HTERT RPE-1 (cell line): ENCODE data around the gene RINL.

Experiments used
- in situ Hi-C: fragments of 300-500 bp; cut with MboI; formaldehyde crosslinking; loops from 4 replicates; pipeline ENCODE4 v1.14.3; 2020; ENCODE audit warnings: low sequenced_read_pairs

RINL gene

DNA sequence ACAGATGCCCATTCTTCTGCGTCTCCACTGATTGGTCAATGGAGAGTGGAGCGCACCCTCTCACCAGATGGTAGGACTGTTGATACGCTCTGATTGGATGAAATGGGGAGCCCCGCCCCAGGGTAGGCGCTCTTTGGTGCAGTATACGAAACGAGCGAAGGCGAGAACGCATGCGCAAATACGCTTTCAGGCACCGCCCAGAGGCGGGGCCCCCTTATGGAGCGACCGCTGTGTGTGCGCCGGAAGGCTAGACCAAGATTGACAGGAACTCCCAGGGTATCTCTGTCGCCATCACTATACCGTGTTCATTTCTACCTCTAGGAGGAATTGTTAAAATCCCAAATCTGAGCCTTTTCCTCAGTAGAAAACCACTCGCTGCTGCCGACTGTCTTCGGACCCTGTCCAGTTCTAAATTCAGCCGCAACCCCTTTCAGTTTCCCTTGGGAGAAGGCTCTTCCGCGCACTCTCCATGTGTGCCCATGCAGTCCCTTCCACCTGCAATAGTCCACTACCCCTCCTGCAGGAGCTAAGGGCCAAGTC is 27.6 kb downstream of the RINL start:
- in situ Hi-C loops, result no loop called here

DNA sequence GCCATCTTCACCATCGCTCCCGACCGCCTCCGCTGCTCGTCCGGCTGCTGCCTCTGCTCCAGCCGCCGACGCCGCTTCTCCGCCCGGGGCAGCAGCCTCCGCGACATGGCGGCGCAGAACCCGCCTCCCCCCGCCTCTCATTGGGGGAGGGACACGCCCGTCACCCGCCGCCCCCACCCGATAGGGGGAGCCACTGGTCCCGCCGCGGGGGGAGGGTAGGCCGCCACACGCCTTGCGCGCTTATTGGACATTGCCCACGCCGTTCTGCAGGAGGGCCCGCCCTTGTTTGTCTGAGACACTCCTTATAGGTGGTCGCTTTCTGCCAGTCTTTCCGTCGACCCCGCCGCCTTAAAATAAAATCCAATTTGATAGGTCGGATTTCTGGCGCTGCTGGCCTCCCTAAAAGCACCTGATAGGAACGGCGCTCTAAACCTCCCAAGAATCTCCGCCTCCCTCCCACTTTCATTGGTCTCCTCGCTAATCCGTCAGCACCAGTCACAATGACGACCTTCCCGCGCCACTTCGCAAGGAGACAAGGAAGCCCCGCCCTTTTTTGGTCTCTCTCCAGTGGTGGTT is 28.1 kb downstream of the RINL start, which contains the start of gene HNRNPL:
TSS of gene HNRNPL (minus strand) at position 127 of the 576 bp plus-strand sequence. CDS start at position 107, 20 bp downstream.
- in situ Hi-C loops, result no loop called here

DNA sequence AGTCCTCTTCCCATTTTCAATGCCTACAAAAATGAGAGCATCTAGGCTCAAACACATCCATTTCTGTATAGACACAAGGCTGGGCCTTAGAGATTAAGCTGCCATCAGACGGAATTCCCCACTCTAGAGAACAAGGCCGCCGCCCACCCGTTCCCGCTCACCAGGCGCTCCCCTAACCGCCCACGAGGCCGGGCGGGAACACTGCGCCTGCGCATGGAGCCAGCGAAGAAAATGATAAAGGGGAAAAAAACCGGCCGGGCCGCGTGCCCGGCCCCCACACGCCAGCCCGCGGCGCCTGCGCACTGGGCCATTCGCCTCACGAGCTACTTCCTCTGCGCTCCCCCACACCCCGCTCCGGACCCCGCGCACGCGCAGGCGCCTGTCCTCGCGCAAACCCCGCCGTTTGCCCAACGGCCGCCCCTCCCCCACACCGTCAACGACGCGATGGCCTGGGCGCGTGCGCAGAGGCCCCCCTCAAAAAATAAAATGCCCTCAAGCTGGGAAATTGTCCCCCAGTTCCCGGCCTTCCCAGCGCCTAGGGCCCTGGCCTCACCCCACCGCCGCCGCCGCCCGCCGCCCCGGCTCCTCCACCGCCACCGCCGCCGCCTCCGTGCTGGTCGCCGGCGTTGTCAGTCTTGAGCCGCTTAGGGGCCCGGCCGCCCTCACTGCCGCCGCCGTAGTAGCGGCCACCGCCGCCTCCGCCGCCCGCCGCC is 28.8 kb downstream of the RINL start:
- in situ Hi-C loops, result no loop called here

DNA sequence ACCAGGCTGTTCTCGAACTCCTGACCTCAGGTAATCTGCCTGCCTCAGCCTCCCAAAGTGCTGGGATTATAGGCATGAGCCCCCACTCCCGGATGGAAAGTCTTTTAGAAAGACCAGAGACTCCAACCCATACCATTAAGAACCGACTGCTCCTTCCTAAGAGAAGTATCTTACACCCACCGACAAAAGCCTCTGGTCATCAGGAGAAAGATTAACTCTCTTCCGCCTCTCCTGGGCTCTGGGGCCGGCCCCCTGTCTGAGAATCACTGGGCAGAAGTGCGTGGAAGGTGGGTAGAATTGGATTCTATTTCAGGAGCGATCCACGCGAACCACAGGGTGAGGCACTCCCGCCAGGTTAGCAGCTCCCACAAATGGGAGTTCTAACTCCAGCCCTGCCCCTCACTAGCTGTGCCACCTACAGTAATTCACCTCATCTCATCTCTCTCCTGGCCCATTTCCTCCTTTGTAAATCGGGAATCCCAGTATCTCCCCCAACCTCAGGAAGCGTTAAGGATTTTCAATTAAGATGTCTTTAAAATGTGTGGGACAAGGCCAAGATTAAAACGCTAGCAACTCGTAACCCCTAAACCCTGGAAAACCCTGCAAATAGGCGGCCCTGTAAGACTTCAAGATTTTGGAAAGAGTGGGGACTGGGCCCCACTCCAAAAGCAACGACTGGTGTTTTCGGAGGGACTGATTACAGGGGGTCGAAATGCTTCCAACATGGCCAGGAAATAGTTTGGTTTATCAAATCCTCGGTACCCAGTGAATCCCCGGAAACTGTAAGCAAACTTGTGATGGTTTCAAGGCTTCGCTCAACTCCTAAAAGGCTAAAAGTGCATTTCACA is 29.6 kb downstream of the RINL start:
- in situ Hi-C loops, result no loop called here

DNA sequence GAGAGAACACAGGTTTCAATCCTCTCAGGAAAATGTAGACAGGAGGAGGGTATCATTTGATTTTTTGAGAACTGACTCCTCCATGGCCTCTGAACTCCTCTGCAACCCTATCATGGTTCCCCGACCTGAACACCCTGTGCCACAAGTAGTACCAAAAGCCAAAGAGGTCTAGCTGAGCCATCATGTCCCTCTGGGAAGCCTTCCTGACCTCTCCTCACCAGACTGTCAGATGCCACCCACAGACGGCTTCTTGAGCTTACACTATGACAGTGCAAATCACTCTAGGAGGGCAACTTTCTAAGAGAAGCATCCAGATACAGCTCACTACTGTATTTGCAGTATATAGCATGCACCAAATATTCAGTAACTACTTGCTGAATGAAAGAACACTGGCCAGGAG is 32.0 kb downstream of the RINL start:
- in situ Hi-C loops, result no loop called here

DNA sequence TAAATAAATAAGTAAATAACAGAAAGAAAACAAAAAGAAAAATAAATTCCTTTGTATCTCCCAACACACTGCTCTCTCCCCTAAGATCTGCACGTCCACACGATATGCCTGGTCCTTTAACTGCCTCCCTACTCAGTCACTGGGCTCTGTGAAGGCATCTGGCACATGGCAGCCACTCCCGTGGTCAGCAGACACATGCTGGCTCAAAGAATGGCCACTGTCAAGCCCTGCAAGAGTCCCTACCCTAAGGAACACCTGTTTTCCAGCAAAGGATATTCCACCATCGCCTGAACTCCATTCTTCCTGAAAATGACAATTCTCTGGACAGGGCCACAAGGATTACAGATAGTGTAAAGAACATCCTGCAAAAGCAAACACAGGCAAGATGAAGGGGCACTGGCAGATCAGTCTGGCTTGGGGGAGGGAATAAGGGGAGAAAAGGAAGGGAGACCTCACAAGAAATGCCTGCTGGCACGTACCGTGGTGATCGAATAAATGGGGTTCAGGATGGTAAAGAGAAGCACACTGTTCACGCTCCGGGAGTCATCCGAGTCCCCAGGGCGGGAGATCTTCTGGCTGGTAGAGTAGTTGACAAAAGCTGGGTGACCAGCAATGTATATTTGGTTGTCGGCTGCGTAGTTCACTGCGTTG is 32.6 kb downstream of the RINL start:
- in situ Hi-C loops, result no loop called here

DNA sequence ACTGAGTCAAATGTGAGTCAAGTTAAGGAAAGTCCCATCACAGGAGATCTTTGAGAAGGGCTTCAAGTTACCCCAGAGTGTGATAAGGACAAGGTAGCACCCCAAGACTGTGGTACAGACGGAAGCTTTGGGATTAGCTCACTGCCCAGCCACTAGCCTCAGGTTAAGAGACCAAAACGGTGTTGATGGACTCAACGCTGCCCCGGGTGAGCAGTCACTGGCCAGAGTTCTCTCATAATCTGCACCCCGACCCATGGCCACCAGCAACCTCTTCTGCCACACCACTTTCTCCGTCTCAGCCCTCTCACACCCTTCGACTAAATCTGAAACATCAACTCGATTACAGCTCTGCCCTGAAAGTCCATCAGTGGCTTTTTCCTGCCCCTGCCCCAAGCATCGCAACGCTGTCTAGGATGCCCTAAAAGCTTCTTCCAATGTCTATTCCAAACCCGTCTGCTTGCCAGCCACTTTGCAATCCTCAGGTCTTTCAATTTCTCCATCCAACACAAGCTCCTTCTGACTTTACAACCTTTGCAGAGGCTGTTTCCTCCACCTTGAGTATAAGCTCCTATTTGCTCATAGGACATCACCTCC is 33.9 kb downstream of the RINL start:
- in situ Hi-C loops, result no loop called here

DNA sequence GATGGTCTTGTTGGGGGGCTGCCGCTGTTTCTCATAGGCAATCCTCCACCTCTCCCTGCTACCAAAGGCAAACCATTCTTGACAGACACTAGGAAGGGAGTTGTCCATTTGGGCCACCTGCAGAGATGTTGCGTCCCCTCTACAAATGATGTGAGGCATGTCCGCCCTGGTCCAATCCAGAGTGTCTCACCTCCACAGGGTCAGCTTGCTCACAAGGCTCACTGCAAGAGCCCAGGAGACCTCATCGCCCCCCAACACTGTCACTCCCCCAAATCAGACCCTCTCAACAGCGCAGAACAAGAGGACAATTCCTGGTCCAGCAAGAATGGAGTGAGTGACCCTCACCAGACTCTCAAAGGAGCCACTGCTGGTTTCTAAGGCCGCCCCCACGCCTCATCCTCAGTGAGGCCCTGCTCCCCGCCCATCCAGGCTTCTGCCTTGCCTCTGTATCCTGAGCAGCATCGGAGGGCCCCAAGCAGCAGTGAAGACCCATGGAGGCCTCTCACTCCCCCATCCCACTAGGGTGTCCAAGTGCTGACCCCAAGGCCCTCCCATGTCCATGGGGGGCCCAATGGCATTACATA is 34.8 kb downstream of the RINL start:
- in situ Hi-C loops, result no loop called here

DNA sequence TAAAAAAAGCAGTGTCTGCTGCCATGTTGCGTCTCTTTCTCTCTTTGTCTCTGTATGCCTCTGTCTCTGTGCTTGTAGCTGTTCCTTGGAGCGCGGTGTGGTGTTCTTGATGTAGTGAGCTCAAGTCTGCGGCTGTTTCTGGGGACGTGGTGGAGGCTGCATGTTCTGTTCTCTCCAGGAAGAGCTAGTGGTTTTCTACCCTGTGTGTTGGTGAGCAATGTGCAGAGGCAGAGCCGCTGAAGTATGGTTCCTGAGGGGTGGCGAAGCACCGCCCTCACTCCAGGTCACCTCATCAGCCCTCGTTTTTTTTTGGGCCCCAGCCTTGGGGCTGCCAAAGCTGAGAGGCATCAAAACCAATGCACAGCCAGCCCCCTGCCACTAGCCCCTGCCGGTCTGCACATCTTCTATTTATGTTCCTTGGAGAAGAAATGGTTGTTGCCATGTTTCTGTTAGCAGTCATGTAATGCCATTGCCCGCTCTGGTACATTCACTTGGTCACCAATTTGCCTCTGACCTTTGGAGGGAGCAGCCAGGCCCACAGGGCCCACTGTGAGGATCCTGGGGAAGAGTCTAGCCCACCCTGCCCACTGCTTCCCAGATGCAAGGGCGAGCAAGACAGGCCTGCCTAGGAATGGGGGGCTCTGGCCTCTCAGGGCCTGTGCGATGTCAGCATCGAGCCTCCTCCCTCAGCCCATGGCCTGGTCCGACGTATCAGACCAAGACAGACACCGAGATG is 35.5 kb downstream of the RINL start:
- in situ Hi-C loops, result no loop called here

DNA sequence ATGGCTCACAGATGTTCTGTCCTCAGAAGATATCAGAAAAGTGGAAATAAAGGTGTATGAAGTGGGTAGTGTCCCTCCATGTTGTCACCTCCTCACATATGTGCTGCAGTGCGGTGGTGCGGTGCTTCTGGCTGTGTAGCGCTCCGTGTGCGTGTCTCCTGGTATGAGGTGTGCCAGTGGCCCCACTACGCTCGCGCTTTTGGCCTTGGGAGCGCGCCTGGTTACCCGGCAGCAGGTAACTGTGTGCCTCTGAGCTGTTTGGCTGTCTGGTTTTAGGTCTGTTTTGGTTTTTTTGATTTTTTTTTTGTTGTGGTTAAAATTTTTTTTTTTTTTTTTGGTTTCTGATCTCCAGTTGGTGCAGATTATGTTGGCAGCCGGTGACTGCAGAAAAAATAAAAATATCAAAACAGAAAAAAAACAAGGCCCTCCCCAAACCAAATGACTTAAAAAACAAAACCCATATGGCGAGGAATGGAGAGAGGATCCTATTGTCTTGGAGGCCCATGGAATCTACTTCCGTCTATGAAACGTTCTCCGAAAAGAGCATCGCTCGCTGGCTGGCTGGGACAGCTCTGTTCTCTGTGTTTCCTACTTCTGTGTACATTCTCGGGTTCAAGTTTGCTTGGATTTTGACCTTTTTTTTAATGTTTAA is 36.2 kb downstream of the RINL start:
- in situ Hi-C loops, result no loop called here

DNA sequence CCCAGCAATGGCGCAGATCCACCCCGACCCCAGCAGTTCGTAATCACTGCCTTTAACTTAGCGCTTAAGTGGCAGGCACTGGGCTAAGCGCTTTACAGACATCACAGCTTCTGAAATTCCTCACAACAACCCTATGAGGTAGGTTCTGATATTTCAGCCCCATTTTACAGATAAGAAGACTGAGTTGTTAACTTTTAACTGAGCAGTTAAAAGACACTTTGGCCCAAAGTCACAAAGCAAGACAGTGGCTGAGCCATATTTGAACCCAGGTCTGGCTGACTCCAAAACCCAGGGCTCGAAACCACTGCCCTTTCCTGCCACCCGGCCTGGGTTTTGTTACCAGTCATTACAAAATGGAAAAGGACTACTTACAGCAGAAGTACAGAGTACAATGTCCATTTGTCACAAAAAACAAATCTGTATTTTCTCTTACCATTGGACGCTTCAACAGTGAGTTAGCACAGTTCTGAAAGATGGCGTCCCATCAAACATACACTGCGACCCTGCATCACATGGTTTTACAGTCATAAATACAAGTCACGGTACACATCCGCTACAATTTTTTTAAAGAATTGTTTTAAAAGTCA is 36.8 kb downstream of the RINL start:
- in situ Hi-C loops, result no loop called here

DNA sequence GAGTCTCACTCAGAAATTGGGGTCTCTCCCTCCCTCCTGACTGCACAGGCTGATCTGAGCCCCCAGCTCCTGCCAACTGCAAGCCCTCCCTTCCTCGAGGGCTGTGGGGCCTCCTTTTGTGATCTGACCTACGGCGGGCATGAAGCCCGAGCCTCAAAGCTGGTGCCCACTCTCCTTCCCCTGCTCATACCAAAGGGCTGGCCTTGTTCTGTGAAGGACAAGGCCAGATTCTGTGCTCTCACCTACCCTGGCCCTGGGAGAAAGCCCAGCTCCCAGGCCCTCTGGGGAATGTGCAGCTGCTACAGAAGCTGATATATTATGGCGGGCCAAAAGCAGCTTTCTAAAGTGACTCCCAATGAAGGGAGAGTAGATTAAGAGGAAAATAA is 37.5 kb downstream of the RINL start:
- in situ Hi-C loops, result no loop called here

DNA sequence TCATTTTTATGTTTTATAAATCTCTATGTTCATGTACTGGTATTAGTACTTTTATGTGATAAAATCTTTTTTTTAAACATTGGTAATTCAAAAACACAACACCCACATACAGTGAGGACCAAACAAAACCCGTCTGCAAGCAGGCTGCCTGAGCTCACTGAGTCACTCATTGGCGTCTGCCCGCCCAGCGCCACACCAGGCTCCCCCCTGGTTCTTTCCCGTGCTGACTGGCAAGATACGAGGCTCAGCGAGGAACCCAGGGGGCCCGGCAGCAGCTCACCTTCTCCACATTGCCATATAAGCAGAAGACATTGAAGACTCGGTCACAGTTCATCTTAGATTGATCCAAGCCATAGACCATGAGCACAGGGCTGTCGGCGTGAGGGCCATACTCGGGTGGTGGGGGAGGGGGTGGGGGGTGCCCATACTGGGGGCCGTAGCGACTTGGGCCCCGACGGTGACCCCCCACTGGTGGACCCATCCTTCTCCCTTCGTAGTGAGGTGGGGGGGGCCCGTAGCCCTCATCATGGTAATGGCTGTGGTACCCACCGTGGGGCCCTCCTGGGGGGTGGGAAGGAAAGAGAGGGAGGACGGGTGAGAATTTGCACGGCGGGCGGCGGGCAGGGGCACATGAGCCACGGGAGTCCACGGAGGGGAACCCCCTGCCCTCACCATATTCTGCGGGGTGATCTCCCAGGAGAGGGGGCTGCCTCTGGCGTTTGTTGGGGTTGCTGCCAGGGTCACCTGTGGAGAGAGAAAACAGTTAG is 38.1 kb downstream of the RINL start:
- in situ Hi-C loops, result no loop called here

DNA sequence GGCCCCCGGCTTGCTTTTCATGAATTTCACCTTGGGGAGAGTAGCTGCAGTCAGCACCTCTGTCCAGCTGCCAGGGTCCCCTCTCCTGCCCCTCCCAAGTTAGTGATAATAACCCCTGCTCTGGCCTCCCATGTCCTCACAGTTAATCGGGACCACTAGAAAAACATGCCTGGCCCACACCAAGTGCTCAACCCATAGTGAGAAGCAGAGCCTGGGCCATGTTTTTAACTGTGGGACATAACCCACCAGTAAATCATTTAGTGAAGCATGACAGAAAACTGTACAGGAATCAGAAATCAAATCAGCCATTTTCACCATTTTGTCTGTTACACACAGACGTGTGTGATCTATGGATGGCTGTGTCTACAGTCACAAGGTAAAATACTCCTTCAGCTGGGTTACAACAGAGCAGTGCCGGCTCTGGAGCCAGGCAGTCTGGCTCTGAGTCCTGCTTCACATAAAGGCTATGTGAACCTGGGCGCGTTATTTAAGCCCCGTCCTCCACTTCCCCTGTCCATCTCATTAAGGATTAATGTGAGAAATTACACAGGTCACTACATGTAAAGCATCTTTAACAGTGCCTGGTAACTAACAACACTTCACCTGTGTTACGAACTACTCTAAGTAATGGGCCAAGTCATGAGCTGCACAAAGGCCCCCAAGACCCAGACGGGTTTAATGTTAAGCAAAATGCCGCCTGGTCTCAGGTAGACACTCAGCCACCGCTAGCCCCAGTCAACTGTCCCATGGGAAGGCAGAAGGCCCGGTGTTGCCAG is 38.9 kb downstream of the RINL start:
- in situ Hi-C loops, result no loop called here

DNA sequence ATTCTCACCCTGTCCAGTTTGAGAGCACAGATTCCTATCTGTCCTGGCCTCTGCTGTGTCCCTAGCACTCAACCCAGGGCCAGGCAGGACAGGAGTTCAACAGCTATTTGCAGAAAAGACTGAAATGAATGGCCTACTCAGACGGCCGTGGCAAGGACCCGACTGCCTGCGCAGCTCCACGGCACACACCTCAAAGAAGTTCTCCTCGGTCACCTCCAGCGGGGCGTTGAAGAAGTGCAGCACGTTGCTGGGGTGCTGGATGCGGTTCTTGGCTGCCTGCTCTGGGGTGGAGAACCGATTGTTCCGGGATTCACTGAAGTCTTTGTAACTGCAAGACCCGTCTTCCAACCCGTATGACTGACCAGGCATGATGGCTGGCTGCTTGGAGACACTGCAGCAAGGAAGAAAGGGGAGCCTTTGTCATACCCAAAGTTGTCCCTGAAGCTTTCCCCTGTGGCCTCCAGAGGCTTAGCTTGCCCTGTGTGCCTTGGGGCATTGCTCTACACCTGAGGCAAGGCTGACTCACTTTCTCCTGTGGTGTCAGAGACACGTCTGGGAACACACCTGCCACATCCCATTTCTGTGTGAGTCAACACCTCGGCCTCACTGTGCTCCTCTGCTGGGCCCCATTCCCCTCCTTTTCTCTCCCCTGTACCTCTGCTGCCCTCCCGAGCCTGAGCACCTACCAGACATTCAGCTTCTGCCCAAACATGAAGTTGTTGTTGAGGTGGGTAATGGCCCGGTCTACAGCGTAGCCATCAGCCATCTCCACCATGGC is 39.7 kb downstream of the RINL start:
- in situ Hi-C loops, result no loop called here

DNA sequence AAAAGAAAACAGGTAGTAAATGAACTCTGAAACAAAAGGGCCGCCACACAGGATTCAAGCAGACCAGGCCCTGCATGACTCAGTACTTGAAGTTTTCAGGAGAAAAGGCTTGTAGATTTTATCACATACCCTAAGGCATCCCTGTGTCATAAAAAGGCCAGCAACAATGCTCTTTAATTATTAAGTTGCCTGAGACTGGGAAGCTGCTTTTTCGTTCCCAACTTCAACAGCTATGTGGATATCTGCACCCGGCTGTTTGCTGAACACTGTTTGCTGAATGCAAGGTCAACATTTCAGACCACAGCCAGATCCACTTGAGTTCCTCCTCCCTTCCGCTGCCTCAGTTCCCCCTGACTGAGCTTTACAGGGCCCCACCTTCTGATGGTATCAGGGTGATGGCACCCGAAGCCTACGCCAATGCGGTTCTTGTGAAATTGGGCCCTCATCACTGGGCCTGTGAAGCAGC is 40.4 kb downstream of the RINL start:
- in situ Hi-C loops, result no loop called here
